HG02588 (cell line): ENCODE data around the gene WNT7A.

Experiments
- ATAC-seq: cut with Tn5 transposase; IDR thresholded peaks from one replicate; pipeline ENCODE4 v1.9.1; 2021; ENCODE audit warnings: mild to moderate bottlenecking, moderate library complexity; ENCODE audit not compliant: unreplicated experiment

Gene WNT7A

DNA sequence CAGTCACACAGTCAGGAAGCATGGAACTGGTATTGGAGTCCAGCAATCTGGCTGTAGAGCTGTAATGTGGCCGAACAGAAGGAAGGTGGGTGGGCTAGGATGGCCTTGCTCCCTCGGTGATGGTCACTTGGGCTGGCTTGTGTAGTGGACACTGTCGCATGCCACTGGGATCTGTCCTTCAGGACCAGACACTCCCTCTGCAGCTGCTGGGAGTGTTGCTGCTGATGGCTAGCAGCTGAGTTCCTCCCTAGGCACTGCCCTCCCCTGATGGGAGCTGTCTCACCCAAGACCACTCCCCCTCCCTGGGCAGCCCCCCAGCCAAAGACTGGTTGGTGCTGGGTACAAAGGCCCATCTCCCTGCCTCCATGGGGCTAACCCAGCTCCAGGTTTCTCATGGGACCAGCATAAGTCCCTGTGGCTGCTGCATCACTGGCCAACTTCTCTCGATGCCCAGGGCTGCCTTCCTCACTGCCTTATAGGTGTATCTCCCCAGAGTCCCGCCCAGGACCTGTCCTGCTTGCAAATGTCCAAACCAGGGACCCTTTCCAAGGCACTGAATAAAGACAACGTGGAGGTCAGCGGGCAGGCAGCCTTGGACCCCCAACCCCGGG is 48.4 kb downstream of the WNT7A start:
- no peak for ATAC-seq

DNA sequence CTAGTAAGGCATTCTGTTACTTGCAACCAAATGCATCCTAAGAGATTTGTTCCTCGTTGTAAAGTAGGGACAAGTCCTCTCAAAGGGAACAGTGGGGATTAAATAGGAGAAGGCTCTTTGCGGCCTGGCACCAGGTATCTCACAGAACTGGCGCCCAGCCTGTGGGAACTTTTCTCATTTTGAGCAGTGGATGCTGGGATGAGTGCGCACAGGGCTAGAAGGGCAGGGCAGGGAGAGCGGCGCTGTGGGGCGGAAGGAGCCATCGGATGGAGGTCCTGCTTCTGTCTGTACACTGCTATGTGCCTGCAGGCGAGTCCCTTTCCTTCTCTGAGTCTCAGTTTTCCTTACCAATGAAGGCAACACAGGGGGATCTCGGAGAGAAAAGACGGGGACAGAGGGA is 50.6 kb downstream of the WNT7A start:
- no peak for ATAC-seq

DNA sequence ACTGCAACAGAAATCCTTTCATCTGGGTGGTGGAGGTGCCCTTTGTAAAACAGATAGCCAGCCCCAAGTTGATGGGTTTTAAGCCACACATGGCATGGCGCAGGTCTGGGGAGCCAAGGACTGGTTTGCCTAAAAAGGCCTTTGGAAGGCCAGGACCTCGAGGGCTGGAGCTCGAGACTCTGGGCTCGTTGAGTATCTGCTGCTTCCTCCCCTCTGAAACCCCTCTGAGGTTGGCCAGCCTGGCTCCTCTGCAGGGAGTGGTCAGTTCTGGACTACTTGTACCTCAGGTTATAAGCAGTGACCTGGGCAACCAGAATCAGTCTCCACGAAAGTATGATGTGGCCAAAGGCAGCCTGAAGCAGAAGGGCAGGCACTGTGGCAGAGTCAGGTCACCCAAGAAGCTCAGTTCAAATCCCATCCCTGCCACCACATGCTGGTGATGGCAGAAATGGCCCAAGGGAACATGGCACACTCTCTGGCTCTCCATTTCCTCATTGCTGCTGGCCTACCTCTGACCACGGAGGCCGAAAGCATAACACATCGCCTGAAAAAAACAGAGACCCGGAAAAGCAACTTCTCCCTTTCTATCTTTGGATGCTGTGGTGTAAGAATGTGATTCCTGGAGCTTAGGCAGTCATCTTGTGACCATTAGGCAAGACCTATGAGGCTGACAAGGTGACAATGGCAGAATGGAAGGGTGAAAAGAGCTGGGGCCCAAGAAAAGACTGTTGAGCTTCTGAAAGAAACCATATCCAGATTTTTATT is 51.2 kb downstream of the WNT7A start:
- no peak for ATAC-seq

DNA sequence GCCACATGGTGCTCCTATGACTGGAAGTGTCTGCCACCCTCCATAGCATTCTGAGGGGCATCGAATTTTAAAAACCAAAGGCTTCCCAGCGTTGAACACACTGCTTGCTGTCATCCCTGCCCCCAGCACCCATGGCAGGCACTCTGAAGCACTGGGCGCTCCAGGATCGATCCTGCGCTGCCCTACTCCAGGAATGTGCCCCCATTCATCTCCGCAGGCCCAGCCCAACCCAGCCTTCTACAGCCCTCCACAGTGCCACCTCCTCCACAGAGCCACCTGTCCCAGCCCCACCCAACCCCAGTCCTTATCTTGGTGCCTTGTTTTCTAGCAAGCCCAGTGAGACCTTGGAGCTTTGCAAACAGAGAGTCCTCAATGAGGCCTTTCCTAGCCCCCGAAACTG is 52.2 kb downstream of the WNT7A start:
- ATAC-seq, result no peak

DNA sequence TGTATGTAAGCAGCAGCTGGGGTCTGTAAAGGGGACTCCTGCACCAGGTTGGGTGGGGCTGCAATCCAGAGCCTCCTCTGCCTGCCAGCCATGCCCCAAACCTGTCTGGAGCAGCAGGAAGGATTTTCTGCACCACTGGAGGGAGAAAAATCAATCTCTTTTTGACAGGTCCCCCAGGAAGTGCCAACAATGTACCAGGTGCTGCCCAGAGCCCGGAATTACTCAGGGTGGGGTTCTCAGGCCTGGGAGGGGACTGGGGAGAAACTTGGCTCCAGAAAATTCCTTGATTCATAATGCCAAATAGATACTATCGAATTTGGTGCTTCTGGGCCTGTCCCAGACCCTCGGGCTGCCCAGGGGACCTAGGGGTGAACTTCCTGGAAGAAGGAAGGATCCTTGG is 52.6 kb downstream of the WNT7A start:
- ATAC-seq, result no peak

DNA sequence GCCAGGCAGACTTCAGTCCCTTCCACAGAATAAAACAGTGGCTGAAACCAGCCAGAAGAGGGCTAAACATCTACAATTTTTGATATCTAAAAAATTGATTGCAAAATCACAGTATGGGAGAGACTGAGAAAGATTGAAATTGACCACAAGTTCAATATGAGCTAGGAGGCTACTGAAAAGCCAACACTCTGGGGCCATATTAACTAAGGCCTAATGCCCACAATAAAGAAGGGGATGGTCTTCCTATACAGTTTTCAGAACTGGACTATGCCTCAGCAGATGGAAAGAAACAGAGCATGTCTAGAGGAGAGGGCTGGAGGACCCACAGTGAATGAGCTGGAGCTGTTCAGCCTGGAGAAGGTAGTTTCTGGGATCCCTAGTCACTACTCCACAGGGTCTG is 53.2 kb downstream of the WNT7A start:
- ATAC-seq, result no peak

DNA sequence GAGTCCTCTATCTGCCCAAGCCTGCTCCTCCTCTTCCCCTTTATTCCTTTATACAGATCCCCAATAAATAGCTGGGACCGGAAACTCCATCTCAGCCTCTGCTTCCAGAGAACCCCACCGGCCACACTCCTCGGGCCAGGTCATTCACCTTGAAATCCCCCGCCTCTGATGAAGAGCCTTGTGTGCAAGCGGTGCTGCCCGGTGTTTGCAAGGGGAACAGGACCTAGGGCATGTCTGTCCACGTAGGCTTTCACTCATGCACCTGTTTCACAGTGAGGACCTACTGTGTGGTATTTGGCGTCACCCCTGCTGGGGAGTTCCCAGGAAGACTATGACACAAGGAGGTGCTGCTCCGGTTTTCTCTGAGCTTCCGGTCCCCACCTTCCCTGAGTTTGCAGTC is 54.0 kb downstream of the WNT7A start:
- ATAC-seq, result no peak

DNA sequence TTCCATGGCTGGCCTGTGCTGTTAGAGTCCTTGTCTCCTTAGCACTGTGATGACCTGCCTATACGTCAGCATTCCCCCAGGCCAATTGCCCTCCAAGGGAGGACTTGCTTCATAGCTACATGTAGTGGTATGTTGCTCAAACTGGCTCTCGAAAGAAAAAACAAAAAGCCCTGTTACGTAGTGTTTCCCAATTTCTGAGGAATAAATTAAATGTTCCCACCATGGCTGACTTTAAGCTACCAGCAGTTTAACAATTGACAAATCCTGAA is 54.6 kb downstream of the WNT7A start:
- no peak for ATAC-seq

DNA sequence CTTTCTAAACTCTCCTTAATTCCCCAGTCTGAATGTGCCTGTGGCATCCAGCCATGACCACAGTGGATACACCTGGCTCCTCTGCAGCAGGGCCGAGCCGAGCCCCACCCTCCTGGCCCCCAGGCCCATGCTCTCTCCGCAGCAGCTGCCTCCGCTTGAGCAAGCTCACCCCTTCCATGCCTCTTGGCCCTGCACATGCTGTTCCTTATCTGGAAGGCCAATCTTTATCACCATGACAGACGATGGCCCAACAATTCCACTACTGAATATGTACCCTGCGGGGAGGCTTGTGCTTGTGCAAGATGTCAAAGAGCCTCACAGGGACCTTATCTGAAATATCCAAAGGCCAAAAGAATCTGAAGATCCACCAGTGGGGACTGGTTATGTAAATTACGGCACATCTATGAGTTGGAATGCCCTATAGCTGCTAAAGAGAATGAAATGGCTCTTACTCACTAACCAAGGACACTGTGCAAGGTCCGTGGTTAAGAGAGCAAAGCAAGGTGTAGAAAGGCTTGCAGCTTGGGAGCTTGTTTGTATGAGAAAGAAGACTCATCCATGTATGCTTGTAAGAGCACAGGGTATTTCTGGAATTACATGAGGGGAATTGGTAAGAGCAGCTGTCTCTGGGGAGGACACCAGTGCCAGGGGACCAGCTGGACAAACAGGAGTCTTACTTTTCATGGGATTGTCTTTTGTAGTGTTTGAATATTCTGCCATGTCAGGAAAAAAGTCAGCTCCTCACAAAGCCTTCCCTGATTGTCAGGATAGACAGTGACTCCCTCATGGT is 55.2 kb downstream of the WNT7A start:
- no peak for ATAC-seq

DNA sequence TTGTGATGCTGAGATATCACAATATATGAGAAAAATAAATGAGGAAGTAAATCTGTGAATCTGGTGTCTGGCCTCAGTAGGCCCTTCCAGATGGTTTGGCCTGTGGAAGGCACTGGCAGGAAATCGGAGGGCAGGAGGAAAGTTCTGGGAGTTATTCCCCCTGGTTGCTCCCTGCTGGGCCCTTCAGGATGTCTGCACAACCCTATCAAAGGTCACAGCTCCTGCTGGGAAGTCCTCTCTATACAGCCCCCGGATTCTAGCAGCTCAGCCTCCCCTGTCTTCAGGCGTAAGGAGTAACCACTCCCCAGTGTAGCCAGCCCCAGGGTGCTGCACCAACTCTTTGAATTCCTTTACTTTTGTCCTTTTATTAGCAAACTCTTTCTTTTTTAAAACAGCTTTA is 56.2 kb downstream of the WNT7A start:
- ATAC-seq, result no peak

DNA sequence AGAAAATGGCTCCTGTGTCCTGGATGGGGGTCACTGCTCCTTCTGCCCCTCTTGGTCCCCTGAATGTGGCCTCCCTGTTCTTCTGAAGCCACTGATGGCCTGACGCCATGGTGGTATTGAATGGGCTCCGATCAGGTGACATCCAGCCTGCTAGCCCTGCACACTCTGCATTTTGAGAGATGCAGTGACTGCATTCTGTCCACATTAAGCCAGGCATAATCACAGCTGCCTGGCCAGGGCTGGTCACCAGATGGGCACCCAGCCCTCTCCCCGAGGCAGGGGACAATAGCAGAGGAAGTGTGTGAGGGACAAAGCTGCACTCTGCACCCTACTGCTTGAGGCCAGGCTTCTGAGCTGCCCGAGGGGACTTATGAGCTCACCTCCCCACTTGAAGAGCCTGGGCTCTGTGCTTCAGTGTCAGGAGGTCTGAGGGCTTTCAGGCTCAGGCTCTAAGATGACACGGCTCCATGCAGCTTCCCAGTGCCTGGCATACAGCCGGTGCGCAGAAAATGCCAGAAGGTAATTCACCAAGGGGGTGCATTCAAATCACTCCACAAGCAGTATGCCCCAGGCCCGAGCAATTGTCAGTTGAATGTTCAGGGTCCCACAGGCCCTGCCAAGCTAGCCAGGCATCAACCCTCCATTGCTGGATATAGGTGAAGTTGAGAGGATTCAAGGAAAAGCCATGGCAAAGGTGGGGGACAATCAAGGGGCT is 56.8 kb downstream of the WNT7A start:
- ATAC-seq, result no peak

DNA sequence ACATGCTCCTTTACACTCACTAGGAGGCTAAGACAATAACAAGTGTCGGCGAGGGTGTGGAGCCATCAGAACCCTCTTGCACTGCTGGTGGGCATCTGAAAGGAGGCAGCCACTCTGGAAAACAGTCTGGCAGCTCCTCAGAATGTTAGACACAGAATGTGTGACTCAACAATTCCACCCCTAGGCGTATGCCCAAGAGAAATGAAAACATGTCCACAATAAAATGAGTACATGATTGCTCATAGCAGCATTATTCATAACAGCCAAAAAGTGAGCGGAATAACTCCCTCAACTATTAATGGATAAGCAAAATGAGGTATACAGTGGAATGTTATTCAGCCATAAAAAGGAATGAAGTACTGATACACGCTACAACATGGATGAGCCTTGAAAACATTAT is 57.8 kb downstream of the WNT7A start:
- ATAC-seq, result no peak

DNA sequence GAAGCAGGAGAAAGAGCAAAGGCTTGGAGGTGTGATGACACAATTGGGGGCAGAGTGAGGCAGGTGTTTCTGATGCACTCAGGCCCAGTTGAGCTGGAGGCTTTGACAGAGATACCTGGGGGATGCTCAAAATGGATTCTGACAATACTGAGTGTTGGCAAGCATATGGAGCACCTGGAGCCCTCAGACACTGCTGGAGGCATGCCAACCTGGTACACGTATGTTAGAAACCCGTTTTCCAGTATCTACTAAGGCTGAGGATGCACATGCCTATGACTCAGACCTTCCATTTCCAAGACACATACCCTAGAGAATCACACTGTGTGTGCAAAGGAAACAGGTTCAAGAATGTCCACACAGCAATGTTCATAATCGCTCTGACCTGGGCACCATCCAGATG is 58.7 kb downstream of the WNT7A start:
- ATAC-seq, result no peak

DNA sequence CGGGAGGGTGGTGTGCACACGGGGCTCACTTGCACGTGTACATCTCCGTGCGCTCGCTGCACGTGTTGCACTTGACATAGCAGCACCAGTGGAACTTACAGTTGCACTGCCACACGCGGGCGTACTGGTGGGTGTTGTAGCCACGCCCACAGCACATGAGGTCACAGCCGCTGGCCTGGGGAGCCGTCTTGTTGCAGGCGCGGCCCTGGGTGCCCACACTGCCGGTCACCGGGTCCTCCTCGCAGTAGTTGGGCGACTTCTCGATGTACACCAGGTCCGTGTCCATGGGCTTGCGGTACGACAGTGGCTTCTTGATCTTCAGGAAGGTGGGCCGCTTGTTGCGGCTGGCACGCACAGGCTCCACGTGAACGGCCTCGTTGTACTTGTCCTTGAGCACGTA is 61.0 kb downstream of the WNT7A start:
- ATAC-seq, result no peak

DNA sequence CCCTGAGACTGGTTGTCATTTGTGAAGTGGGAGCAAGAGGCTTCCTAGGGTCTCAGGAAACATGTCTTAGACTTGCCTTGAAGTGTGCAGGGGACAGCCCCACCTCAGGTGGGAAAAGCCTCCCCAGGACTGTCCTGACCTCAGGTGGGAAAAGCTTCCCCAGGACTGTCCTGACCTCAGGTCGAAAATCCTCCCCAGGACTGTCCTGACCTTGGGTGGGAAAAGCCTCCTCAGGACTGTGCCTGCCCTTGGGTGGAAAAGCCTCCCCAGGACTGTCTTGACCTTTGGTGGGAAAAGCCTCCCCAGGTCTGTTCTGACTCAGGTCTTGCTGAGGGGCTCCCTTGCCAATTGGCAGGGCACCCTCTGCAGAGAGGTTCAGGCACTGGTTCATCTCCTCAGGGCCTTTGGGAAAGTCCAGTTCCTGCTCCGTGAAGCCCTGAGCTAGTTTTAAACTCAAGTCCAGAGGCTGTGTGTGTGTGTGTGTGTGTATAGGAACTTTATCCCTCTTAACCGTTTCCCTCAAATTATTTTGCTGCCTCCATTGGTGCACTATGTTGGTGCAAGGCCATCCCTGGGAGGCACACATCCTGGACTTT is 64.7 kb downstream of the WNT7A start:
- no peak for ATAC-seq

DNA sequence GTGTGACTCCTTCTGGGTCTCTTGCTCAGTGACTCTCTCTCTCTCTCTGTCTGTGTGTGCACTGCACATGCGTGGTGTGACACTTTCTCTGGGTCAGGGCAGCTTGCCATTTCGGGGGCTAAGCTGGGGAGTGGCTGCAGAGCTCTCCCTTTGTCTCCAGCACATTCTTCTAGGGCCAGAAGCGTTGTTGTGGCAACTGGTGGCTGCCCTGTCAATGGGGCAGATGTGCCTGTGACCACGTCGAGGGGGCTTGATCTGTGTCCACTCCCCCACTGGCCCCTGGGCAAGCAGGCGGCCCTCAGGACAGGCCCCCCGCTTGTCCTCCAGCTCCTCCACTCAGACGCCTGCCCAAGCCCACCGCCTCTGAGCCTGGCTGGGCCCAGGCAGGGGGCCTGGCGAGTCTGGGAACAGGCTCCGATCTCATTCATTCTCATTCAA is 67.8 kb downstream of the WNT7A start:
- no peak for ATAC-seq

DNA sequence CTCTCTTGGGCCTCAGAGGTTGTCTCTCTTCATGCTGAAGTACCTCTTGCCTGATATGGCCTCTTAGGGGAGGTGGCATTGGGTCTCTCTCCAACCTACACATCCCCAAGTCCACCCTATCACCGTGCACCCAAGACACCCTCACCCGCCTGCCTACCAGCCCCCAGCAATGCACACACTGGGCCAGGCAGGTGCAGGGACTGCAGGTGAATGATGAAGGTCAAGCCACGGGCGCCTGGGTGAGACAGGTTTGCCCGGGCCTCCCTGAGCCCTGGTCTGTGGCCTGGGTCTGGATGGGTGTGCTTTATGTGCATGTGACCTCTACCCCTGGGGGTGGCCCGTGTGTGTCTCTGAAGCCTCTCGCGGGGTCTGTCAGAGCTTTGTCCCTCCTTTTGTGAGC is 68.3 kb downstream of the WNT7A start:
- ATAC-seq, result no peak

DNA sequence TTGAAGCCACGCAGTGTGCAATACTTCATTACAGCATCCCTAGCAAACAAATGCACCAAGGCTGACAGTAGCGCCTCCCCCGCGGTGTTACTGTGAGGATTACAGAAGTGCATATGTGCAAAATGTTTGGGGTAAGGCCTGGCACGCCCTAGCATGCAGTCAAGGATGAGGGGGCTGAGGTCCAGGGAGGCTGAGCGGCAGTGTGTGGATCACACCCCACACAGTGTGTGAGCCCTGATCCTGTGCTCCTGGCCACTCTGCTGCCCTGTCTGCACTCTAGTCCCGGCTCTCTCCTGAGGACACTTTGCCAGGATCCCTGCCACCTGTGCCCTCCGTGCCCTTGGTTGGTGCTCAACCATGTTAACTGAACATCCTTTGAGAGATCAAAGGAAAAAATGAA is 71.3 kb downstream of the WNT7A start:
- no peak for ATAC-seq

DNA sequence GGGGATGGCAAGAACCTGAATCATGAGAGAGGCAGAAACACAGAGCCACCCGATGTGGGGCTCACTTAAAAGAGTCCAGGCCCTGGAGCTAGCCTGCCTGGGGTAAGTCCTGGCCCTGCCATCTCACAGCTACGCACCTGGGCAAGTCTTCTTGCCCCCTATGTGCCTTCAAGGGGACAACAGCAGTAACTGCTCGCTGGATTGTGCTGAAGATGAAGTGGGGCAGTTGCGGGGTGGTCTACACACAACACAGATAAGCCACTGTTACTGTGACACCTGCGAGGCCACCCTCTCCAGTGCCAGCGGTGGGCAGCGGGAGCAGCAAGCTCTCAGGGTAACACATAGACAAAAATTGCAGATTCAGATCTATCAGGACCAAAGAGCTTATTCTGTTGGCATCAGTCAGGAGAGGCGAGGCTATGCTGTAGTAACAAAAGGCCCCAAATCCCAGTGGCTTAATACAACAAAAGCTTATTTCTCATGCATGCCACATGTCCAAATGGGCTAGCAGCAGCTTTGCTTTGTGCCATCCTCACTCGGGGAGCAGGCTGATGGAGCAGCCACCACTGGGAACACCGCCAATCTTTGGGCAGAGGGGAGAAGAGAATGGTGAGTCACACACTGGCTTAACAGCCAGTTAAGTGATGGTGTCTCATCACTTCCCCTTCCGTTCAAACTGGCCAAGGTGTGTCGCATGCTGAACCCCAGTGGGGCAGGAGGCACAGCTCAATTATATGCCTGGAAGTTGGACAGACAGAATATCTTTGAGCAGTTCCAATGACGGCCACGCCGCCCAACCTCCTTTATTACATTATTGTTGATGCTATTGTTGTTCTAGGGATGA is 78.3 kb downstream of the WNT7A start:
- ATAC-seq, result no peak

DNA sequence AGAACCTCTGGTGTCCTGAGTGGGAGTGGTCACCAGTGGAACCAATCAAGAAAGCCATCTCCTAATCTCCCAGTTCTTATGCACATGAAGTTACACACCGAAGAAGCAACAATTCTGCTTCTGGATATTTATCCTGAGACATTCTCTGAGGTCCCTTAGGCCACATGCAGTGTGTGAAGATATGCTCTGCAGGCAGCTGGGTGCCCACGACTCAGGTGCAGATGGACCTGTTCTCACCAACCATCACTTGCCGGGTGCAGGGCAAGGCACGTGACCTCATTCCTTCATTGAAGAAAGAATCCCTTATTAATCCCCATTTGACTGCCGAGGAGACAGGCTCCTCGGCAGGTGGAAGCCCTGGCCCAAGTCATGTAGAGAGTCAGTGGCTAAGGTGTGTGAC is 79.8 kb downstream of the WNT7A start:
- no peak for ATAC-seq
